Skeletal muscle tissue (tissue), 4 donors: ENCODE measurements around the gene SGMS1. TPM values are rescaled to one million over a fixed set of nuclear protein-coding genes. Genes with fewer than 3 reads are reported as not detected.
A peak's percentile ranks its signal among the peaks of the same experiment; 100 is the strongest.

ENCODE experiments used
- H3K27ac ChIP-seq: one replicate; pipeline ENCODE4 v1.7.0; 2013; ENCODE audit warnings: mild to moderate bottlenecking, low read depth, low read length, inconsistent platforms
- H3K27me3 ChIP-seq, 3 donors: one replicate each; pipeline ENCODE4 v1.7.0; 2013; ENCODE audit warnings: low read length in 3 of 3; ENCODE audit not compliant: control insufficient read depth in 3 of 3, insufficient read depth in 3 of 3
- H3K36me3 ChIP-seq, 3 donors: one replicate each; pipeline ENCODE4 v1.7.0; 2013; ENCODE audit warnings: low read length in 3 of 3; ENCODE audit not compliant: control insufficient read depth in 3 of 3, insufficient read depth in 3 of 3
- H3K4me1 ChIP-seq, 3 donors: one replicate each; pipeline ENCODE4 v1.7.0; 2013; ENCODE audit warnings: low read length in 3 of 3, mild to moderate bottlenecking in 3 of 3; ENCODE audit not compliant: control insufficient read depth in 3 of 3, insufficient read depth in 3 of 3
- H3K4me3 ChIP-seq, 3 donors: one replicate each; pipeline ENCODE4 v1.7.0; 2013; ENCODE audit warnings: low read length in 3 of 3
- H3K9ac ChIP-seq, 3 donors: one replicate each; pipeline ENCODE4 v1.7.0; 2013; ENCODE audit warnings: low read length in 3 of 3, mild to moderate bottlenecking in 3 of 3, moderate library complexity in 2 of 3, low read depth in 1 of 3
- H3K9me3 ChIP-seq, 3 donors: one replicate each; pipeline ENCODE4 v1.7.0; 2013; ENCODE audit warnings: low read length in 3 of 3; ENCODE audit not compliant: control insufficient read depth in 3 of 3
- total RNA-seq: library from RNA; depleted of rRNA; stranded (reverse); fragments of >200 nt; gene quantifications from one replicate; pipeline ENCODE4 v1.2.3, GENCODE V29; 2014
- donor health status: Osteomylitis.

The SGMS1 gene
- total RNA-seq, 1 donor from 2014 or later: 62.6 TPM

- H3K9ac ChIP-seq: peak overlapping the region; percentile 73 to 99 (median 97)
- H3K27me3 ChIP-seq: no peaks in the 10 kb centered on the region
- peak overlapping the region; percentile 100 for H3K27ac ChIP-seq
- no peaks in the 10 kb centered on the region for H3K9me3 ChIP-seq
- peaks cover 3 to 10% (median 4%) of the 10 kb centered on the region in 3 donors for H3K36me3 ChIP-seq
- H3K4me3 ChIP-seq: peak overlapping the region; percentile 96
- H3K4me1 ChIP-seq: peaks cover 18 to 22% (median 20%) of the 10 kb centered on the region in 3 donors
Measured at GRCh38 chr10:50624866-50625501, 1.2 kb upstream of the SGMS1 start.

GRCh38 chr10:50624413-50624865 lies 683 bp upstream of the SGMS1 start:
- H3K36me3 ChIP-seq: peaks cover 3 to 4% (median 4%) of the 10 kb centered on the region in 3 donors
- peak overlapping the region; percentile 97 to 99 (median 99) for H3K9ac ChIP-seq
- no peaks in the 10 kb centered on the region for H3K27me3 ChIP-seq
- H3K4me3 ChIP-seq: peak overlapping the region; percentile 96
- H3K9me3 ChIP-seq: no peaks in the 10 kb centered on the region
- H3K27ac ChIP-seq: peak overlapping the region; percentile 100
- peaks cover 20 to 24% (median 24%) of the 10 kb centered on the region in 3 donors for H3K4me1 ChIP-seq

GRCh38 chr10:50622706-50623662 lies 772 bp downstream of the SGMS1 start:
- peak overlapping the region; percentile 97 to 99 (median 97) for H3K9ac ChIP-seq
- H3K36me3 ChIP-seq: peaks cover 0 to 4% (median 3%) of the 10 kb centered on the region in 3 donors
- no peaks in the 10 kb centered on the region for H3K9me3 ChIP-seq
- H3K4me3 ChIP-seq: peak overlapping the region; percentile 95 to 96 (median 96)
- peak overlapping the region; percentile 100 for H3K27ac ChIP-seq
- H3K27me3 ChIP-seq: no peaks in the 10 kb centered on the region
- peaks cover 20 to 29% (median 24%) of the 10 kb centered on the region in 3 donors for H3K4me1 ChIP-seq

- H3K4me1 ChIP-seq: peaks cover 20 to 29% (median 24%) of the 10 kb centered on the region in 3 donors
- peak overlapping the region; percentile 100 for H3K27ac ChIP-seq
- no peaks in the 10 kb centered on the region for H3K9me3 ChIP-seq
- peak overlapping the region; percentile 95 to 96 (median 96) for H3K4me3 ChIP-seq
- H3K9ac ChIP-seq: peak overlapping the region; percentile 97 to 99 (median 97)
- H3K27me3 ChIP-seq: no peaks in the 10 kb centered on the region
- H3K36me3 ChIP-seq: no peaks in the 10 kb centered on the region
Measured at GRCh38 chr10:50621968-50622705, 1.6 kb downstream of the SGMS1 start.

- Histone ChIP-seq H3K36me3 (no peaks in the 10 kb centered on the region), H3K27me3 (no peaks in the 10 kb centered on the region), H3K9ac (no peak overlapping the region), H3K27ac (no peak overlapping the region), H3K9me3 (no peaks in the 10 kb centered on the region), H3K4me3 (no peak overlapping the region), H3K4me1 (peaks cover 20 to 28% (median 23%) of the 10 kb centered on the region in 3 donors)
Measured at GRCh38 chr10:50620899-50621298, 2.9 kb downstream of the SGMS1 start.

GRCh38 chr10:50619882-50620281 lies 3.9 kb downstream of the SGMS1 start:
- Histone ChIP-seq H3K4me3 (no peak overlapping the region), H3K36me3 (no peaks in the 10 kb centered on the region), H3K9ac (no peak overlapping the region), H3K4me1 (peaks cover 19 to 32% (median 19%) of the 10 kb centered on the region in 3 donors), H3K27ac (no peak overlapping the region), H3K9me3 (no peaks in the 10 kb centered on the region), H3K27me3 (no peaks in the 10 kb centered on the region)

- H3K36me3 ChIP-seq: no peaks in the 10 kb centered on the region
Measured at GRCh38 chr10:50619166-50619565, 4.6 kb downstream of the SGMS1 start.

GRCh38 chr10:50618624-50619023 lies 5.1 kb downstream of the SGMS1 start:
- Histone ChIP-seq H3K4me1 (peaks cover 28 to 44% (median 32%) of the 10 kb centered on the region in 3 donors), H3K27ac (no peak overlapping the region), H3K36me3 (no peaks in the 10 kb centered on the region), H3K4me3 (no peak overlapping the region), H3K9ac (no peak overlapping the region), H3K9me3 (no peaks in the 10 kb centered on the region), H3K27me3 (no peaks in the 10 kb centered on the region)

More at GRCh38 chr10:50619166-50619565, 4.6 kb downstream of the SGMS1 start:
- Histone ChIP-seq H3K27ac (no peak overlapping the region), H3K4me1 (peaks cover 26 to 39% (median 26%) of the 10 kb centered on the region in 3 donors), H3K4me3 (no peak overlapping the region), H3K27me3 (no peaks in the 10 kb centered on the region), H3K9me3 (no peaks in the 10 kb centered on the region), H3K9ac (no peak overlapping the region)

- Histone ChIP-seq H3K9ac (no peak overlapping the region), H3K27ac (no peak overlapping the region), H3K27me3 (no peaks in the 10 kb centered on the region), H3K9me3 (no peaks in the 10 kb centered on the region), H3K36me3 (no peaks in the 10 kb centered on the region), H3K4me3 (no peak overlapping the region), H3K4me1 (peaks cover 26 to 66% (median 35%) of the 10 kb centered on the region in 3 donors)
Measured at GRCh38 chr10:50615658-50616057, 8.1 kb downstream of the SGMS1 start.
